B cell (primary cell): ENCODE measurements around the gene TBC1D2. TPM values are rescaled to one million over a fixed set of nuclear protein-coding genes. Genes with fewer than 3 reads are reported as not detected.

ENCODE experiments used
- ATAC-seq: fragments of 200-7000 bp; cut with Tn5 transposase; one replicate; pipeline ENCODE4 v1.10.0; 2021; ENCODE audit warnings: low read depth, mild to moderate bottlenecking, moderate number of reproducible peaks, moderate library complexity
- CTCF ChIA-PET: fragments of 350-600 bp; sonication (Branson Sonifier 250); formaldehyde crosslinking; loops from one replicate; lab custom pipeline; 2021; ENCODE audit warnings: antibody characterized with exemption, inconsistent platforms; lab: Charles Lee
- POLR2A ChIA-PET: fragments of 350-600 bp; sonication (Branson Sonifier 250); formaldehyde crosslinking; loops from one replicate; lab custom pipeline; 2021; ENCODE audit warnings: antibody characterized with exemption; lab: Charles Lee
- DNase-seq: peaks from one replicate; pipeline ENCODE4 v3.0.0; 2013
- H2AFZ ChIP-seq: 2 replicates; pipeline ENCODE4 v1.6.1; 2012; ENCODE audit warnings: mild to moderate bottlenecking, low read depth, low read length; ENCODE audit not compliant: insufficient read depth, poor library complexity, severe bottlenecking
- H3K27ac ChIP-seq, 2 donors: 1 replicate in 1 of 2; 2 replicates in 1 of 2; pipeline ENCODE4 v1.5.1; 2012 to 2013; ENCODE audit warnings: low read length in 2 of 2, mild to moderate bottlenecking in 2 of 2, moderate library complexity in 1 of 2
- H3K27me3 ChIP-seq, 4 experiments: fragments of 200-600 bp in 1 of 4; sonication (generic) in 1 of 4; replicated peaks in 1 of 4; 1 replicate in 2 of 4; 2 replicates in 2 of 4; pipeline versions ENCODE4 v1.6.1 to v1.7.0; 2013 to 2016; ENCODE audit warnings: low read length in 3 of 4, mild to moderate bottlenecking in 2 of 4, mixed read lengths in 1 of 4, moderate library complexity in 1 of 4; ENCODE audit not compliant: insufficient read depth in 4 of 4, control insufficient read depth in 3 of 4; ENCODE audit errors: control extremely low read depth in 1 of 4
- H3K36me3 ChIP-seq, 2 experiments: replicated peaks in 1 of 2; 1 replicate in 1 of 2; 2 replicates in 1 of 2; pipeline versions ENCODE4 v1.6.1 to v1.7.1; 2013; ENCODE audit warnings: low read length in 1 of 2; ENCODE audit not compliant: insufficient read depth in 2 of 2, control insufficient read depth in 1 of 2; ENCODE audit errors: control extremely low read depth in 1 of 2, extremely low read depth in 1 of 2
- H3K4me1 ChIP-seq, 2 donors: fragments of 200-600 bp in 1 of 2; sonication (generic) in 1 of 2; 1 replicate in 1 of 2; 2 replicates in 1 of 2; pipeline versions ENCODE4 v1.5.1 to v1.6.1; 2013 to 2017; ENCODE audit warnings: low read length in 2 of 2; ENCODE audit not compliant: control insufficient read depth in 2 of 2, insufficient read depth in 2 of 2
- H3K4me2 ChIP-seq: replicated peaks from 2 replicates; pipeline ENCODE3; 2012; ENCODE audit warnings: mild to moderate bottlenecking, low read depth, low read length; ENCODE audit not compliant: poor library complexity, severe bottlenecking
- H3K4me3 ChIP-seq, 5 experiments: fragments of 200-600 bp in 1 of 5; sonication (generic) in 1 of 5; 1 replicate in 3 of 5; 2 replicates in 2 of 5; pipeline versions ENCODE4 v1.5.1 to v1.7.0; 2011 to 2016; ENCODE audit warnings: low read length in 4 of 5, mild to moderate bottlenecking in 4 of 5, low read depth in 2 of 5, control low read depth in 1 of 5, moderate library complexity in 1 of 5; ENCODE audit not compliant: insufficient read depth in 1 of 5; ENCODE audit errors: control extremely low read depth in 1 of 5, extremely low read depth in 1 of 5
- H3K79me2 ChIP-seq: fragments of 200-600 bp; sonication (generic); one replicate; pipeline ENCODE4 v1.6.0; 2016; ENCODE audit warnings: low read length; ENCODE audit not compliant: control insufficient read depth, insufficient read depth
- H3K9ac ChIP-seq: fragments of 200-600 bp; sonication (generic); 2 replicates; pipeline ENCODE4 v1.6.1; 2017; ENCODE audit warnings: mild to moderate bottlenecking, low read length, moderate library complexity
- H3K9me3 ChIP-seq, 3 donors: one replicate each; pipeline versions ENCODE4 v1.6.1 to v1.7.1; 2013; ENCODE audit warnings: low read length in 2 of 3; ENCODE audit not compliant: control insufficient read depth in 2 of 3, insufficient read depth in 1 of 3; ENCODE audit errors: control extremely low read depth in 1 of 3
- H4K20me1 ChIP-seq: 2 replicates; pipeline ENCODE4 v1.6.0; 2012; ENCODE audit warnings: mild to moderate bottlenecking, low read length; ENCODE audit not compliant: insufficient read depth, control insufficient read depth, poor library complexity, severe bottlenecking
- H3K27ac Mint-ChIP-seq: one replicate; pipeline ENCODE4 v1.8.0; 2021; ENCODE audit warnings: mixed read lengths
- H3K27me3 Mint-ChIP-seq: one replicate; pipeline ENCODE4 v1.8.0; 2021; ENCODE audit warnings: mixed read lengths
- H3K4me1 Mint-ChIP-seq: one replicate; pipeline ENCODE4 v1.8.0; 2021; ENCODE audit warnings: mixed read lengths
- H3K4me3 Mint-ChIP-seq: one replicate; pipeline ENCODE4 v1.8.0; 2021; ENCODE audit warnings: mixed read lengths
- H3K9me3 Mint-ChIP-seq: one replicate; pipeline ENCODE4 v1.8.0; 2022; ENCODE audit warnings: mixed read lengths; ENCODE audit not compliant: insufficient read depth
- EZH2 ChIP-seq: IDR thresholded peaks from 2 replicates; pipeline ENCODE4 v1.6.1; 2012; ENCODE audit warnings: borderline replicate concordance, low read depth, mild to moderate bottlenecking, moderate library complexity, low read length; ENCODE audit not compliant: insufficient read depth, poor library complexity, severe bottlenecking
- WGBS: methylation state at CpG from one replicate; pipeline ENCODE4 v1.1.5; 2013; ENCODE audit warnings: missing lambda C conversion rate; ENCODE audit not compliant: insufficient coverage; 5-methylcytosine and 5-hydroxymethylcytosine counted together
- intact Hi-C: fragments of 100-400 bp; cut with micrococcal nuclease; formaldehyde crosslinking; loops from one replicate; pipeline ENCODE4 v1.10.0; 2022
- polyA plus RNA-seq: library from polyadenylated mRNA; depleted of rRNA; stranded (reverse); fragments of >200 nt; gene quantifications from 2 replicates; pipeline ENCODE4 v1.2.3, GENCODE V29; 2012
- total RNA-seq, 2 donors: library from RNA; stranded (reverse); fragments of 120-200 nt in 1 of 2; gene quantifications; 1 replicate in 1 of 2; 2 replicates in 1 of 2; pipeline versions ENCODE4 v1.2.3 to v1.2.4, GENCODE V29; 2013 to 2022
- TF ChIP-seq, protein P1 (sequence below): fragments of 200-600 bp; IDR thresholded peaks from one replicate; pipeline ENCODE4 v1.8.0; 2022; ENCODE audit warnings: antibody characterized with exemption, mild to moderate bottlenecking

Gene TBC1D2
- total and polyA plus RNA-seq, 2 donors (not counting 1 experiment from before 2014, with no cell fraction given): 5.0 to 5.3 TPM

DNA sequence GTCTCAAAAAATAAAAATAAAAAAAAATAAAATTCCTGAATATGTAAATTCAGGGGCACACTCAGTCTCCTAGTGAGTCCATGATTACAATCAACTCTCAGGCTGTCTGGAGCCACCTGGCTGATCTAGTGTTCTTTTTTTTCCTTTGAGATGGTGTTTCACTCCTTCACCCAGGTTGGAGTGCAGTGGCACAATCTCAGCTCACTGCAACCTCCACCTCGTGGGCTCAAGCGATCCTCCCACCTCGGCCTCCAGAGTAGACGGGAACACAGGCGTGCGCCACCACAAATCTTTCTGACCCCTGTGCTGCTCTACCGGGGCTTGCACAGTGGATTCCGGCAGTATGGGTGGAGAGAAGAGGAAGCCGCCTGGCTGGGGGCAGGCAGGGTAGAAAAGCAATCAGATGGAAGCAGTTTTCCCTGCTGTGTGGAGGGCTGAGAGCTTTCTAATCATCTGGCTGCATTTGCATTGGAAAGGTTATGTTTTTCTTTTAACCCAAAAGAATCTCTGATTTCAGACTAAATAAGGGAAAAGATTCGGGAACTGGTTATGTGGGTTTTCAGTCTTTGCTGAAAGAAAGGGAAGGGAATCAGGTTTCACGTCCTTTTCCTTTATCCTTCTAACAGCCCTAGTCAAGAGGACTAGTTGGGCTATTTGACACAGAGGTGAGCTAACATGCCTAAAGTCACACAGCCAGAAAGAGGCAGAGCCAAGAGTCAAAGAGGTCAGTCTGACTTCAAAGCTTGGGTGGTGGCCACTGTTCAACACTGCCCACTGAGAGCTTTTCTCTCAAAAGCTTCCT is 36.7 kb downstream of the TBC1D2 start:
- Histone ChIP-seq H3K27ac (no peak overlapping the region), H3K9me3 (no peaks in the 10 kb centered on the region), H3K4me2 (no peak overlapping the region), H3K4me1 (no peaks in the 10 kb centered on the region), H4K20me1 (no peaks in the 10 kb centered on the region), H3K4me3 (no peak overlapping the region), H3K27me3 (no peaks in the 10 kb centered on the region), H3K79me2 (no peaks in the 10 kb centered on the region), H3K9ac (no peak overlapping the region), H2AFZ (no peak overlapping the region), H3K36me3 (peaks cover 0 to 5% of the 10 kb centered on the region in 2 experiments)
- H3K9me3 Mint-ChIP-seq: no peaks in the 10 kb centered on the region
- no peaks in the 10 kb centered on the region for H3K4me1 Mint-ChIP-seq
- ATAC-seq (no peak), DNase-seq (no peak)
- no peak overlapping the region for H3K4me3 Mint-ChIP-seq
- POLR2A ChIA-PET: no interaction called here
- H3K27ac Mint-ChIP-seq: no peak overlapping the region
- CTCF ChIA-PET: interaction anchor here (1.9 to 3.0 kb wide), 2 partner anchors 12 to 25 kb away, joined by 7 to 18 read pairs; no protein-coding TSS in a partner anchor
- intact Hi-C loops: no loop called here
- WGBS: 99% methylated on average over 9 of the region's 11 CpGs
- TF ChIP-seq, protein P1, sequence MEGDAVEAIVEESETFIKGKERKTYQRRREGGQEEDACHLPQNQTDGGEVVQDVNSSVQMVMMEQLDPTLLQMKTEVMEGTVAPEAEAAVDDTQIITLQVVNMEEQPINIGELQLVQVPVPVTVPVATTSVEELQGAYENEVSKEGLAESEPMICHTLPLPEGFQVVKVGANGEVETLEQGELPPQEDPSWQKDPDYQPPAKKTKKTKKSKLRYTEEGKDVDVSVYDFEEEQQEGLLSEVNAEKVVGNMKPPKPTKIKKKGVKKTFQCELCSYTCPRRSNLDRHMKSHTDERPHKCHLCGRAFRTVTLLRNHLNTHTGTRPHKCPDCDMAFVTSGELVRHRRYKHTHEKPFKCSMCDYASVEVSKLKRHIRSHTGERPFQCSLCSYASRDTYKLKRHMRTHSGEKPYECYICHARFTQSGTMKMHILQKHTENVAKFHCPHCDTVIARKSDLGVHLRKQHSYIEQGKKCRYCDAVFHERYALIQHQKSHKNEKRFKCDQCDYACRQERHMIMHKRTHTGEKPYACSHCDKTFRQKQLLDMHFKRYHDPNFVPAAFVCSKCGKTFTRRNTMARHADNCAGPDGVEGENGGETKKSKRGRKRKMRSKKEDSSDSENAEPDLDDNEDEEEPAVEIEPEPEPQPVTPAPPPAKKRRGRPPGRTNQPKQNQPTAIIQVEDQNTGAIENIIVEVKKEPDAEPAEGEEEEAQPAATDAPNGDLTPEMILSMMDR: no peak
- no peak for TF ChIP-seq EZH2
- no peaks in the 10 kb centered on the region for H3K27me3 Mint-ChIP-seq

DNA sequence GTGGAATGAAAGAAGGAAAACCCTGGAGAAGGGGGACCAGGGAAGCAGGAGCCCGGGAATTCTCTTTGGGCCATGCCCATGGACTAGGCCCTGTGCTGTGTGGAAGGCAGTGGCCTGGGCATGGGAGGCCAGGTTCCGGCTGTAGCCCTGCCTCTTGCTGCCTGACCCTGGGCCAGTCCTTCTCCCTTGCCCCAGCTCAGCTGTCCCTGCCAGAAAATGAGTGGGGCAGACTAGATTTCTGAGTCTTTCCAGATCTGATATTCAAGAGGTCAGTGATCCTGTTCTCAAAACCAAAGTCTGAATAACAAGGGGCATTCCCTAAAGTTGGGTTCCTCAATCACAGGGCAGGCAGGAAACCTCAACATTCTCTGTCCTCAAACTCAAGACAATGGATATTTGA is 38.2 kb downstream of the TBC1D2 start:
- TF ChIP-seq, protein P1: no peak
- no peak for TF ChIP-seq EZH2
- no peaks in the 10 kb centered on the region for H3K9me3 ChIP-seq
- Mint-ChIP-seq H3K27ac (no peak overlapping the region), H3K4me1 (no peaks in the 10 kb centered on the region), H3K4me3 (no peak overlapping the region), H3K9me3 (no peaks in the 10 kb centered on the region), H3K27me3 (no peaks in the 10 kb centered on the region)
- CTCF ChIA-PET: interaction anchor here (0.8 to 3.0 kb wide), 6 partner anchors 11 to 144 kb away, joined by 3 to 18 read pairs (median 6); partner anchors contain the start of gene TBC1D2
- H4K20me1 ChIP-seq: no peaks in the 10 kb centered on the region
- H3K27ac ChIP-seq: no peak overlapping the region
- H3K79me2 ChIP-seq: no peaks in the 10 kb centered on the region
- ATAC-seq: no peak
- no peak overlapping the region for H3K4me2 ChIP-seq
- no peak overlapping the region for H2AFZ ChIP-seq
- peaks cover 0 to 5% of the 10 kb centered on the region in 2 experiments for H3K36me3 ChIP-seq
- POLR2A ChIA-PET: no interaction called here
- no peak for DNase-seq
- no peaks in the 10 kb centered on the region for H3K27me3 ChIP-seq
- no peaks in the 10 kb centered on the region for H3K4me1 ChIP-seq
- intact Hi-C loops: no loop called here
- H3K9ac ChIP-seq: no peak overlapping the region
- H3K4me3 ChIP-seq: no peak overlapping the region
- WGBS: 94% methylated on average over 2 of the region's 2 CpGs
